OCI-LY1 (cell line): ENCODE results near the gene IRX4.

ENCODE experiments used
- CTCF ChIP-seq: fragments of 200-600 bp; sonication (generic), shearing (Covaris generic); IDR thresholded peaks from 2 replicates; pipeline ENCODE4 v1.5.1; 2017; ENCODE audit warnings: mild to moderate bottlenecking, antibody characterized with exemption, low read length, moderate library complexity, mixed read lengths
- EZH2 ChIP-seq: fragments of 200-600 bp; sonication (generic), shearing (Covaris generic); IDR thresholded peaks from 2 replicates; pipeline ENCODE4 v1.8.0; 2017; ENCODE audit warnings: borderline replicate concordance, mixed run types, mild to moderate bottlenecking, antibody characterized with exemption, low read length, moderate library complexity, mixed read lengths

GRCh38 chr5:1899201-1899600 is 16.5 kb upstream of the IRX4 start:
- no peak for TF ChIP-seq EZH2
- no peak for TF ChIP-seq CTCF
